GM13976 (cell line): ENCODE measurements around the gene DOC2A.

Experiments used
- DNase-seq: peaks from one replicate; pipeline ENCODE4 v3.0.0; 2012; ENCODE audit warnings: low spot score
- in situ Hi-C: fragments of 300-500 bp; cut with MboI; formaldehyde crosslinking; loops from one replicate; pipeline ENCODE4 v1.12.0; 2022; ENCODE audit warnings: low sequenced_read_pairs, mixed read lengths, inconsistent platforms; ENCODE audit not compliant: unreplicated experiment
- TF ChIP-seq, protein P1 (sequence below): IDR thresholded peaks from 2 replicates; pipeline ENCODE4 v1.5.1; 2012; ENCODE audit warnings: borderline replicate concordance, mild to moderate bottlenecking; ENCODE audit not compliant: insufficient read depth; ENCODE audit errors: extremely low read depth, missing control alignments, control extremely low read depth

The DOC2A gene

GRCh38 chr16:30033270-30033669, 22.4 kb upstream of the DOC2A start:
- TF ChIP-seq, protein P1, sequence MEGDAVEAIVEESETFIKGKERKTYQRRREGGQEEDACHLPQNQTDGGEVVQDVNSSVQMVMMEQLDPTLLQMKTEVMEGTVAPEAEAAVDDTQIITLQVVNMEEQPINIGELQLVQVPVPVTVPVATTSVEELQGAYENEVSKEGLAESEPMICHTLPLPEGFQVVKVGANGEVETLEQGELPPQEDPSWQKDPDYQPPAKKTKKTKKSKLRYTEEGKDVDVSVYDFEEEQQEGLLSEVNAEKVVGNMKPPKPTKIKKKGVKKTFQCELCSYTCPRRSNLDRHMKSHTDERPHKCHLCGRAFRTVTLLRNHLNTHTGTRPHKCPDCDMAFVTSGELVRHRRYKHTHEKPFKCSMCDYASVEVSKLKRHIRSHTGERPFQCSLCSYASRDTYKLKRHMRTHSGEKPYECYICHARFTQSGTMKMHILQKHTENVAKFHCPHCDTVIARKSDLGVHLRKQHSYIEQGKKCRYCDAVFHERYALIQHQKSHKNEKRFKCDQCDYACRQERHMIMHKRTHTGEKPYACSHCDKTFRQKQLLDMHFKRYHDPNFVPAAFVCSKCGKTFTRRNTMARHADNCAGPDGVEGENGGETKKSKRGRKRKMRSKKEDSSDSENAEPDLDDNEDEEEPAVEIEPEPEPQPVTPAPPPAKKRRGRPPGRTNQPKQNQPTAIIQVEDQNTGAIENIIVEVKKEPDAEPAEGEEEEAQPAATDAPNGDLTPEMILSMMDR = no peak
- in situ Hi-C loops = no loop called here

DNA sequence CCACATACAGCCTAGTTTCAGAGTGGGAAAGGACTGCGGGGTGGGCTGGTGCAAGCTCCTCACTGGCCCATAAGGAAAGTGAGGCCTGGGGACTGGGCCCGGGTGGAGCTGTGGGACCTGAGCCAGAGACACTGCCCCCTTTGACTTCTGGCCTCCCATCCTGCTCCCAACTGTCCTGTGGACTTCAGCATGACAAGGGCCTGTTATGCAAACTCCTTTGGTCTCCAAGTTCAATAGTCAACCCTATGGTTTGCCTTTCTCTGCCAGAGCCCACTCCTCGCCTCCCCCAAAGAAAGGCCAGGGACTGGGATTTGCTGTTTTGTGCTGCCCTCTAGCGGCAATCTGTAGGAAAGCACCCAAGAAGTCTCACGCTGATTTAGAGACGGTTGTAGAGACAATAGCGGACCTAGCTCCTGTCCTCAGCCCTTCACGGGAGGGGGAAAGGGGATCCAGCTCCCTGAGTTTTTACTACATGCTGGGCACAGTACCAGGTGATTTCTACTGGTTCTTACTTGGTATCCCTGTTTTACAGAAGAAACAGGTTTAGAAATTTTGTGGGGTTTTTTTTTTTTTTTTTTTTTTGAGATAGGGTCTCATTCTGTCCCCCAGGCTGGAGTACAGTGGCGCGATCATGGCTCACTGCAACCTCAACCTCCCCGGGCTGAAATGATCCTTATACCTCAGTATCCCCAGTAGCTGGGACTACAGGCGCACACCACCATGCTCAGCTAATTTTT, 21.4 kb upstream of the DOC2A start:
- in situ Hi-C loops = no loop called here
- peak; percentile 88 for DNase-seq
- TF ChIP-seq, protein P1 = peak; percentile 87

More at GRCh38 chr16:30033270-30033669, 22.4 kb upstream of the DOC2A start:
- no peak for DNase-seq

DNA sequence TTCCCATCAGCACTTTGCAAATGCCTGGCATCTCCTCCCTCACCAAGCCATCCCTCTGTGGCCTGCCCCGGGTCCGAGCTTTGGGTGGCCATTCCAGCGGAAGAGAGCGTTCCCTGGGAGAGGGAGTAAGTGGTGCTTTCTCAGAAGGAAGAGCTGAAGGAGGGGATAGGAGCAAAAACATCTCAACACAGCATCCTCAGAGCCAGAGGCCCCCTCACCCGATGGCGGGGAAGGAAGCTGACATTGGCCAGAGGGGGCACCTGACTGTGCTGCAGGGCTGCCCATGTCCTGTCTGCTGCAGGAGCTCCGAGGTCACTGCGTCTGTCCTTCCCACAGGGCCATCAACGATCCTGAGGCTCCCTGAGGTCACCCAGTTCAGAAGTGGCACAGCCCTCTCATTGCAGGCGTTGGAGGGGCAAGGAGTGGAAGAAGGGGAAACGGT, 20.7 kb upstream of the DOC2A start:
- in situ Hi-C loops = no loop called here
- TF ChIP-seq, protein P1 = no peak
- DNase-seq = no peak

DNA sequence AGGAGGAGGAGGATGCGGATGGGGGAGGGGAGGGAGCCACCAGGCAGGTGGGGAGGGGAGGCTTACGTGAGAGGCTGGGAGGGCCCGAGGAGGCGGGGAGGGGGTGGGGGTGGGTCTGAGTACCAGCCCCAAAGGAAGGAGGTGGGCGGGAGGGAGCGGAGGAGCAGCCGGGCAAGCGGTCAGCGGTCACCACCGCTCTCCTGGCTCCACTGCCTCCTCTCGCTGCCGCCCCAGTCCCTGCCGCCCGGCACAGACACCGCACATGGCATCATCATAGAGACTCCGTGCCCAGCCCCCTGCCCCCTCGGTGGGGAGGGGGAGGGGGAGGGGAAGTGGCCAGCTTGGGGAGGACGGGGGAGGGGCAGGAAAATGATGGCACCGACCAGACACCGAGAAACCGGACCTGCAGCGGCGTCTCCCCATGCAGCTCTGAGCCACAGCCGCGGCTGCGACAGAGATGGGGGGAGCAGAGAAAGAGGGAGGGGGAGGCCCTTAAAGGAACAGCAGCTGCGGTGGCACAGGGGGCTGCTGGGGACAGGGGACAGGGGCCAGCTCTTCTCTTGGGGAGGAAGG, 20.1 kb upstream of the DOC2A start, which contains the start of gene TLCD3B:
TSS of gene TLCD3B (minus strand) at position 431 of the 573 bp plus-strand sequence. CDS start 744 bp downstream, outside the sequence.
- TF ChIP-seq, protein P1 = no peak

DNA sequence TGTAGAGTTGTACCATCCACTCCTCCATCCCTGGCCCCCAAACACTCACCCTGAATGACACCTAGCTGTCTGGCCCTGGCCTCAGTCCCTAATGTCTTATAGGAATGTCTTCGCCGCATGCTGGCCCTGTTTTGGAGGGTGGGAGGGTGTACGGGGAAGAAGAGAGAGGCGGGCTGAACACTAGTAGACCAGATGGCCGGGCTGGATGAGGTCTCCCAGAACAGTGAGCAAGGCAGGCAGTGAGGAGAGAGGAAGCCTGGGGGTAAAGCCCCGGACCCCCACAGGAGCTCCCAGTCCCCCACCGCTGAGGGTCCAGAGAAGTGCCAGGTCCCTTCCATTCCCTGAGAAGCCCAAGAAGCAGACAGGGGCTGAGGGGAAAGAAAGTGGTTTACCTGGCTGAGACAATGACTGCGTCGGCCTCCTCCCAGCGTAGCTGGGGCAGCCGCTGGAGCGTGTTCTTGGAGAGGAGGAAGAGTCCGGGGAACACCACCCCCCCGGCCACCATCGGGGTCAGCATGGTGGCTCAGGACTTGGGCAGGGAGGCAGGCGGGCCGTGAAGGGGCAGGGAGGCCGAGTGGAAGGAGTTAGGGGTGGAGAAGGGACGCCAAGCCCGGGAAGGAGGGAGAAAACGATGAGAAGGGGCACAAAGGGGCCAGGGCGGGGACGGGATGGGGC, 19.3 kb upstream of the DOC2A start:
- TF ChIP-seq, protein P1 = no peak
- in situ Hi-C loops = no loop called here
- no peak for DNase-seq

More for the DNA sequence above, 20.1 kb upstream of the DOC2A start, which contains the start of gene TLCD3B:
- no peak for DNase-seq
- in situ Hi-C loops = no loop called here

DNA sequence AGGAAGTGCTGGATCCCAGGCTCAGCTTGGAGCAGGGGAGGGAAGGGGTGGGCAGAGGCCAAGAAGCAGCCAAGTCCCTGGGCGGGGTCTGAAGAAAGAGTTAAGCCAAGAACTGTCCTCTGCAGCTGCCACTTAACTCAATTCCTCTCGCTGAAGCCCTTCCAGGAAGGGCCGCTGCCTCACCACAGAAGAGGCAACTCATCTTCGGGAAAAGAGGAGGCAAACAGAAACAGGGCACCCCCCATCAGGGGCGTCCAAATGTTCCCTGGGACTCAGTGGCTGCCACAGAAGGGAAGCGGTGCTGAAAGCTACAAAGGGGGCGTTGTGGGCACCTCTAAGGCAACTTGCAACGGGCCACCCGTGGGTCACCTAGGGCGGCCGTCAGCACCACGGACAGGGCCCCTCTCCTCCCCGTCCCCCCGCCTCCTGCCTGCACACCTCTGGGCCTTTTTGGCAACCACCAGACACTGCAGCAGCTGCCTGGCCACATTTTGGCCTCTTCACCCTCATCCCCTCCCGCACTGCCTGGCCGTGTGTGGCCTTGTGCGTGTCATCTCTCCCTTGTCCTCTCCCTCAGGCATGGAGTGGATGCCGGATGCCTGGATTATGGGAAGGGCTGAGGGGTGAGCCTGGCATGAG, 17.7 kb upstream of the DOC2A start:
- no peak for DNase-seq
- in situ Hi-C loops = no loop called here

More for the DNA sequence above, 17.7 kb upstream of the DOC2A start:
- TF ChIP-seq, protein P1 = no peak
